Esophagus (tissue), 2 donors: ENCODE results near the gene KRCC1. TPM values are rescaled to one million over a fixed set of nuclear protein-coding genes. Genes with fewer than 3 reads are reported as not detected.
"Not testable (repeated sequence)": the region's sequence is repeated elsewhere in the genome, so short reads cannot be mapped to it uniquely, and the experiment has no call there.

Experiments
- H3K27ac ChIP-seq, 2 donors: one replicate each; pipeline ENCODE4 v1.5.1; 2013; ENCODE audit warnings: low read depth in 2 of 2, mild to moderate bottlenecking in 2 of 2, inconsistent platforms in 1 of 2, low read length in 1 of 2, moderate library complexity in 1 of 2
- H3K27me3 ChIP-seq, 2 donors: one replicate each; pipeline ENCODE4 v1.6.1; 2013; ENCODE audit warnings: low read length in 2 of 2, control low read depth in 1 of 2, mild to moderate bottlenecking in 1 of 2; ENCODE audit not compliant: insufficient read depth in 2 of 2, control insufficient read depth in 1 of 2
- H3K36me3 ChIP-seq, 2 donors: one replicate each; pipeline ENCODE4 v1.6.1; 2013; ENCODE audit warnings: low read length in 1 of 2; ENCODE audit not compliant: control insufficient read depth in 2 of 2, insufficient read depth in 2 of 2
- H3K4me1 ChIP-seq, 2 donors: one replicate each; pipeline ENCODE4 v1.6.1; 2013; ENCODE audit warnings: low read length in 1 of 2; ENCODE audit not compliant: control insufficient read depth in 2 of 2, insufficient read depth in 2 of 2
- H3K4me3 ChIP-seq, 2 donors: one replicate each; pipeline ENCODE4 v1.5.1; 2013; ENCODE audit warnings: low read length in 2 of 2, mild to moderate bottlenecking in 2 of 2, low read depth in 1 of 2, moderate library complexity in 1 of 2
- H3K9me3 ChIP-seq, 2 donors: one replicate each; pipeline ENCODE4 v1.6.1; 2013; ENCODE audit warnings: mild to moderate bottlenecking in 2 of 2, low read depth in 1 of 2, low read length in 1 of 2, moderate library complexity in 1 of 2; ENCODE audit not compliant: control insufficient read depth in 2 of 2, insufficient read depth in 1 of 2
- WGBS, 2 donors: extraction: QIAGEN DNeasy Blood & Tissue Kit; methylation state at CpG; one replicate each; pipeline ENCODE4 v1.1.7; 2013; 5-methylcytosine and 5-hydroxymethylcytosine counted together
- polyA plus RNA-seq, 2 donors: library from polyadenylated mRNA; stranded (reverse); fragments of 200-250 nt; gene quantifications; one replicate each; pipeline ENCODE4 v1.2.3, GENCODE V29; 2013
- donor health status: healthy with polysubstance abuse.
- donor health status: Bipolar disorder and iron deficiency.

The KRCC1 gene
- polyA plus RNA-seq, 2 donors: 23.8 to 42.4 TPM

DNA sequence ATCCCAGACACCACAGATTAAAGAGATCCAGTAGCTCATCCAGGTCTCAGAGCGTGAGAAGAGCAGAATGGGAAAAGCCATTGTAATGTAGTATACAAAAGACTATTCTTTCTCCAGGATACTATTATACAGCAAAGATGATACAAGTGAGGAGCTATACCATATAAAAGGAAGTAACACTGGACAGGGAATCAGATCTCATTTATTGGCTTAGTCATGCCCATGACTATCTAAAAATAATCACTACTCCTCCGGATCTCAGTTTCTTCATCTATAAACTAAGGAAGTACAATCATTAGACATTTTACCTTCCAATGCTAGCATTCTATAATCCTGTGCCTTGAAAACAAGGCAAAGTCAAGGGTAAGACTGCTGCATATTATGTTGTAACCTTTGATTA, 19.4 kb downstream of the KRCC1 start:
- Histone ChIP-seq H3K27ac (no peak overlapping the region), H3K27me3 (no peaks in the 10 kb centered on the region), H3K4me1 (peaks cover 0 to 2% of the 10 kb centered on the region in 2 donors), H3K9me3 (no peaks in the 10 kb centered on the region), H3K4me3 (no peak overlapping the region), H3K36me3 (no peaks in the 10 kb centered on the region)
- 80 to 83% methylated on average over 2 of the region's 2 CpGs for WGBS, 2 donors

DNA sequence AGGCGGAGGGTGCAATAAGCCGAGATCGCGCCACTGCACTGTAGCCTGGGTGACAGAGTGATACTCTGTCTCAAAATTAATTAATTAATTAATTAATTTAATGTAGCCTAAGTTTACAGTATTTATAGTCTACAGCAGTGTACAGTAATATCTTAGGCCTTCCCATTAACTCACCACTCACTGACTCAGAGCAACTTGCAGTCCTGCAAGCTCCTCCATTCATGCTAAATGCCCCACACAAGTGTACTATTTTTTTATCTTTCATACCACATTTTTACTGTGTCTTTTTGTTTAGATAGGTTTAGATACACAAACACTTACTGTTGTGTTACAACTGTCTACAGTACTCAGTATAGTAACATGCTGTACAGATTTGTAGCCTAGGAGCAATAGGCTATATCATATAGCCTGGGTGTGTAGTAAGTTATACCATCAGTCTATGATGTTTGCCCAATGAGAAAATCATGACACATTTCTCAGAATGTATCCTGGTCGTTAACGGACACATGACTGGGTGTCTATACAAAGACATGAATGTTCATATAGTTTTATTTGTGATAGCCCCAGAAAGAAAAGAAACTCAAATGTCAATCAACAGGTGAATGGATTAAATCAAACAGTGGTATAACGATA, 23.4 kb downstream of the KRCC1 start:
- WGBS, 2 donors: 96 to 98% methylated on average over 7 of the region's 7 CpGs
- Histone ChIP-seq H3K36me3 (no peaks in the 10 kb centered on the region), H3K27me3 (no peaks in the 10 kb centered on the region), H3K27ac (no peak overlapping the region), H3K9me3 (no peaks in the 10 kb centered on the region), H3K4me1 (no peaks in the 10 kb centered on the region), H3K4me3 (no peak overlapping the region)

DNA sequence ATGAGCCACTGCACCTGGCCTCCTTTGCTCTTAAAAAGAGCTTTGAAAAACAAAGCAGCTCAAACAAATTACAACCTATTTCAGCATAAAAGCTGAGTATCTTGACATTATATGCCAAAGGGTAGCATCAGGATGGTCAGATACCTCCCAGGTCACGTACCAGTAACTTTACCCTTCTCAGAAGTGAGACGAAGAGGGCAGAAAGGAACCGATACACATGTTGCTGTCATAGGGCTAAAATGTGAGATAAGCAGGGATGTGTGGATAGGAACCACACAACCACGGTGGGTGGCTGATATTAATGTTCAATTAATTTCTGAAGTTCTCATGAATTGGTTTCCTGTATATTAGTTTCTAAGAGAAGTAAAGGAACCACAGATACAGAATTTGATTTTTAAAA, 26.7 kb downstream of the KRCC1 start:
- Histone ChIP-seq H3K36me3 (no peaks in the 10 kb centered on the region), H3K4me1 (no peaks in the 10 kb centered on the region), H3K27ac (no peak overlapping the region)

DNA sequence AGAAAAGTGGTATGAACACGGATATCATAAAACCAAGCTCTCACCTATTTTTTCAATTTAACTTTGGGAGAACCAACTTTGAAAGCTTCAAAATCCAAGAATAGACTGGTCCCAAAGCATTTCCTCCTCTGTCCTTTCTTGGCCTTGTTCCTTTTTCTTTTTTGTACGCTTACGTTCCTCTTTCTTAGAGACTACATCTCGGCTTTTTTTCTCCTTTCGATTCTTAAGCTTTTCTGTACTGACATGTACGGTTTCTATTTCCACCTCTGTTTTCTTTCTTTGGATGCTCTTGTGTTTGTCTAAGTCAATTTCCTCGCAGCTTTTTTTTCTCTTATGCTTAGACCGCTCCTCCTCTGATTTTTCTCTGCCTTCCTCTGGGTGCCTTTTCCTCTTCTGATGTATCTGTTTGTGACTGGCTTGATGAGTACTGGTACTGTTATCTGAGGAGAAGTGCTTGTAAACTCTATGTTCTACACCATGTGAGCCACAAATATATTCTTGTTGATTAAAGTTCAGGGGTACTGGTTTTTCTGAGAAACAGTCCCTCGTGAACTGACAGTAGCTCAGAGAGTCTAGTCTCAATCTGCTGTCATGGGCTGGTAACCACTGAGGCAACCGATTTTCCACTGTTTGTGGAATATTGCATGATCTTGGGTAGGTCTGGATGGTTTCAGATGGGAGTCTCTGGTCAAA, 27.7 kb downstream of the KRCC1 start:
- 88 to 89% methylated on average over 10 of the region's 10 CpGs for WGBS, 2 donors
- Histone ChIP-seq H3K4me1 (no peaks in the 10 kb centered on the region), H3K4me3 (no peak overlapping the region), H3K36me3 (no peaks in the 10 kb centered on the region), H3K27ac (no peak overlapping the region), H3K27me3 (no peaks in the 10 kb centered on the region), H3K9me3 (no peaks in the 10 kb centered on the region)

More for the DNA sequence above, 26.7 kb downstream of the KRCC1 start:
- Histone ChIP-seq H3K9me3 (no peaks in the 10 kb centered on the region), H3K27me3 (no peaks in the 10 kb centered on the region), H3K4me3 (no peak overlapping the region)
- WGBS, 2 donors: 93 to 94% methylated on average over 4 of the region's 4 CpGs

DNA sequence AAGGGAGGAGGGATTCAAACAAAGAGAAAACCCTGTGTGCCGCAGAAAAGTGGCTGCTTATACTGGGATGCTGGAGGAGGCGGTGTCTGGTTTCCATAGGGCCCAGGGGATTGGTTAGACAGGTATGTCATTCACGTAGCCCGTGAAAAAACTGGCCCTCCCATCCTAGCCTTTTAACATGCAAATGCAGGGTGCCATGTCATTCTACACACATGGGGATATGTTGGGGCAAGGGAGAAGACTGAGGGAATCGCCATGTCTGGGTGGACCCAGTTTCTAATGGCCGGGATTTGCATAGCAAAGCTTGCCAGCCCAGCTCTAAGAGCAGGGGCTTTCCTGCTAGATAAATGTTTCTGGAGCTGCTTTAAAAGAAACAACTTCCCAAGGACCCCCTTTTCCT, 31.1 kb downstream of the KRCC1 start:
- Histone ChIP-seq H3K4me3 (no peak overlapping the region), H3K9me3 (no peaks in the 10 kb centered on the region), H3K27me3 (no peaks in the 10 kb centered on the region), H3K4me1 (no peaks in the 10 kb centered on the region), H3K27ac (no peak overlapping the region), H3K36me3 (no peaks in the 10 kb centered on the region)
- 80 to 82% methylated on average over 6 of the region's 6 CpGs for WGBS, 2 donors

DNA sequence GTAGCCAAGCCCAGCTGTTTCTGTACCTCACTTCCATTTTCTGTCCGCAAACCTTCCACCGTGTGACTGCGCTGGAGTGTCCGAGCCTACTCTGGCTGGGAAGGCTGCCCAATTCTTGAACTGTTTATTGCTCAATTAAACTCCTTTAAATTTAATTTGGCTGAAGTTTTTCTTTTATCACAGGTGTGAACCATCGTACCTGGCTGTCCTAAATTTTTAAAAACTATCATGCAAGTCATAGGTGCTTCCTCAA, 33.0 kb downstream of the KRCC1 start:
- Histone ChIP-seq H3K4me3 (no peak overlapping the region), H3K9me3 (no peaks in the 10 kb centered on the region), H3K27me3 (no peaks in the 10 kb centered on the region), H3K27ac (no peak overlapping the region), H3K36me3 (no peaks in the 10 kb centered on the region), H3K4me1 (no peaks in the 10 kb centered on the region)
- 72 to 86% methylated on average over 5 of the region's 5 CpGs for WGBS, 2 donors

DNA sequence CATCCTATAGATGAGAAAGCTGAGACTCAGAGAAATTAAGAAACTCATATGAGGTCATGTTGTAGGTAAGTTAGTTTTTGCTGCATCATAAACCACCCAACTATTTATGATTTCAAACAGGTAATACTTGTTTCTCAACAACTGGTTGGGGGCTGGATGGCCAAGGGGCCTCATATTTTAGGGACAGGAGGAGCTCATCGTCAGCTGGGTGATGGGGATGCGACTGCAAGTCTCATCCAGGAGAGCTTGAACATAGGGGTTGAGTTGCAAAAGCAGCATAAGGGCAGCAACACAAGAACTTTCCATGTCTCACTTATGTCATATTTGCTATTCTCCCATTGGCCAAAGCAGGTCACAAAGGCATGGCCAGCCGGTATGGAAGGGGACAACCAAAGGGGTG, 35.6 kb downstream of the KRCC1 start:
- H3K4me1 ChIP-seq: peaks cover 0 to 5% of the 10 kb centered on the region in 2 donors
- H3K4me3 ChIP-seq: no peak overlapping the region
- H3K27ac ChIP-seq: no peak overlapping the region
- no peaks in the 10 kb centered on the region for H3K9me3 ChIP-seq
- H3K27me3 ChIP-seq: no peaks in the 10 kb centered on the region
- no peaks in the 10 kb centered on the region for H3K36me3 ChIP-seq
- WGBS, 2 donors: 81 to 86% methylated on average over 3 of the region's 3 CpGs

DNA sequence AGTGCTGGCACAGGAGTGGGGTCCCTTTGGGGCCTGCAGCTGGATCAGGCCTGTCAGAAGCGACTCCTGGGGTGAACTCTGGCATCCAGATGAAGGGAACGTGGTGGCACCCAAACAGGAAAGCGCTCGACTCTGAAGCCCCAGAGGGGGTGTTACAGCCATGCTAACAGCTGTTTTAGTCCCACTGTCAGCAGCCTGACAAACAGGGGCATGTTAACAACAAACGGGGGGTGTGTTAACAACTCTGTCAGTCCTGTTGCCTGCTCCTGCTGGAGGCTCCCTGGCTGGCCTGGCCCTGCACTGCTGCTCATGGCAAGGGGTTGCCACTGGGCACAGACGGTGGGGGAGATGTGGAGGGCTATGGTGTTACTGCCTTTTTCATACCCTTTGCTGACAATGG, 36.7 kb downstream of the KRCC1 start:
- peaks cover 0 to 5% of the 10 kb centered on the region in 2 donors for H3K4me1 ChIP-seq
- H3K9me3 ChIP-seq: no peaks in the 10 kb centered on the region
- no peaks in the 10 kb centered on the region for H3K36me3 ChIP-seq
- no peaks in the 10 kb centered on the region for H3K27me3 ChIP-seq
- H3K27ac ChIP-seq: no peak overlapping the region
- WGBS, 2 donors: 89 to 93% methylated on average over 6 of the region's 6 CpGs
- H3K4me3 ChIP-seq: no peak overlapping the region

DNA sequence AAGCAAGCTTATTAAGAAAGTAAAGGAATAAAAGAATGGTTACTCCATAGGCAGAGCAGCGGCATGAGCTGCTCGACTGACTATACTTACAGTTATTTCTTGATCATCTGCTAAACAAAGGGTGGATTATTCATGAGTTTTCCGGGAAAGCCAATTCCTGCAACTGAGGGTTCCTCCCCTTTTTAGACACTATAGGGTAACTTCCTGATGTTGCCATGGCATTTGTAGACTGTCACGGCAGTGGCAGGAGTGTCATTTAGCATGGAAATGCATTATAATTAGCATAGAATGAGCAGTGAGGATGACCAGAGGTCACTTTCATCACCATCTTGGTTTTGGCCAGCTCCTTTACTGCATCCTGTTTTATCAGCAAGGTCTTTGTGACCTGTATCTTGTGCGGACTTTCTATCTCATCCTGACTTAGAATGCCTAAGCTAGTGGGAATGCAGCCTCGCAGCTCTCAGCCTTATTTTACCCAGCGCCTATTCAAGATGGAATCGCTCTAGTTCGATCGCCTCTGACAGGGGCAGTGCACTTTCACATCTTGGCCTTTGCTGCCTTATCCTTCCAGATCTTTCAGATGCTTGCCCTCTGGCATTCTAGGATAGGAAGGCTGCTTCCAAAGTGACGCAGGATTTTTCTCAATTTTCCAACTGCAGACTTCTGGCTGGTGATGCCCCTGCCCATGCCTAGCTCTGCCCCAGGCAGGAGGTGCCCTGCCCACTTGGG, 37.3 kb downstream of the KRCC1 start:
- H3K4me1 ChIP-seq, H3K27ac ChIP-seq, H3K36me3 ChIP-seq, H3K27me3 ChIP-seq, H3K4me3 ChIP-seq, H3K9me3 ChIP-seq: not testable (repeated sequence)
- WGBS, 2 donors: 84 to 85% methylated on average over 11 of the region's 11 CpGs

DNA sequence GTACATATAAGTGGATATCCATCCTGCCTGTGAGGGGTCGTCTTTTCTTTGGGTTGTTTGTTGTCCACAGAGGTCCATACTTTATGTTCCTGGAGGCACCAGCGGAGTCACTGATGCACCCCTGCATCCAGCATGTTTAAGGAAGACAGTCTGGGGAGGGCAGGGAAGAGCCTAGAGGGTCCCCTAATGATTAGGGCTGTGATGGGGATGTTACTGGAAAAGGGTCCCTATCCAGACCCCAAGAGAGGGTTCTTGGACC, 37.9 kb downstream of the KRCC1 start:
- not testable (repeated sequence) for H3K4me3 ChIP-seq, H3K4me1 ChIP-seq, H3K36me3 ChIP-seq, H3K27me3 ChIP-seq, H3K9me3 ChIP-seq, H3K27ac ChIP-seq
- WGBS, 2 donors: 84 to 85% methylated on average over 2 of the region's 2 CpGs
